ENCODE results near the gene GPR173.

Gene GPR173, protein sequence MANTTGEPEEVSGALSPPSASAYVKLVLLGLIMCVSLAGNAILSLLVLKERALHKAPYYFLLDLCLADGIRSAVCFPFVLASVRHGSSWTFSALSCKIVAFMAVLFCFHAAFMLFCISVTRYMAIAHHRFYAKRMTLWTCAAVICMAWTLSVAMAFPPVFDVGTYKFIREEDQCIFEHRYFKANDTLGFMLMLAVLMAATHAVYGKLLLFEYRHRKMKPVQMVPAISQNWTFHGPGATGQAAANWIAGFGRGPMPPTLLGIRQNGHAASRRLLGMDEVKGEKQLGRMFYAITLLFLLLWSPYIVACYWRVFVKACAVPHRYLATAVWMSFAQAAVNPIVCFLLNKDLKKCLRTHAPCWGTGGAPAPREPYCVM

DNA sequence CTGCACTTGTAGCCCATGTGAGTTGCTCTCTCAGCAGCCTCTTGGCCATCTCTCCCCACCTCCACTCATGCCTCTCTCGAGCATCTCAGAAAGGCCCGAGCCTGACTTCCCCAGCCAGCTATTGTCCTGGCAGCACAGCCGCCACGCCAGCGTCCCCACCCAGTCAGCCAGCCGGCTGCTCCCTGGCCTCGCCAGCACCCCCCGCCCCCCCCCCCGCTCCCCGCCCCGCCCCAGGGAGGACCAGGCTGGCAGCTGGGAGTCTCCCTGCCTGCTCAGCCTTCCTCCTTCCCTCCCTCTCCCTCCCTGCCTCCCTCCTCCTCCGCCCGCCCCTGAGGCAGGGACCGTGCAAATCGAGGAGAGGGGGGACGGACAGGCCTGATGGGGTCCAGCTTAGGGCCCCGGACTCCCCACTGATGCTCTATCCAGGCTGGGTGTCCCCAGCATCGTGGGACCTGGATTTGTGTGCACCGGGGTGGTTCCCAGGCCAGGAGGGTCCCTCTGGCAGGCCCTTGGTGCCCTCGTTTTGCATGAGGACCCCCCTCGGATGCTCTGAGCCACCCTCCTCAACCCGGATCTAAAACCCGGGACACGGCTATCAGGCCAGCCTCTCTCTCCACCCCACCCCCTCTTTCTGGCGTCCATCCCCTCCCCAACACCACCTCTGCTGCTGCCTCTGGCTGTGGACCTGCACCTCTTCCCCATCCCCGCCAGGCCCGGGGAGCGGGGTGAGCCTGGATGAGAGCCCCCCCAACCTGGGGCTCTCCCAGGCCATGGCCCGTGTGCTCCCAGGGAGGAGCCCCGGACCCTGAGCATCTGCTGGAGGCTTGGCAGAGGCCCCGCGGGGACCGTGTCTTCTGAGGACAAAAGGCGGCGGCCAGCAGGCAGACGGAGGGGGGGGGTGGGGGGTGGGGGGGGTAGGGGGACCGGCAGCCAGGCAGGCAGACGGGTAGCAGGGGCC lies at the start of gene GPR173:
TSS of gene GPR173 (plus strand) at position 621 of the 958 bp plus-strand sequence. CDS start 27,833 bp downstream, outside the sequence.
- DNase-seq (ENCODE audit: low read depth) = no peak

DNA sequence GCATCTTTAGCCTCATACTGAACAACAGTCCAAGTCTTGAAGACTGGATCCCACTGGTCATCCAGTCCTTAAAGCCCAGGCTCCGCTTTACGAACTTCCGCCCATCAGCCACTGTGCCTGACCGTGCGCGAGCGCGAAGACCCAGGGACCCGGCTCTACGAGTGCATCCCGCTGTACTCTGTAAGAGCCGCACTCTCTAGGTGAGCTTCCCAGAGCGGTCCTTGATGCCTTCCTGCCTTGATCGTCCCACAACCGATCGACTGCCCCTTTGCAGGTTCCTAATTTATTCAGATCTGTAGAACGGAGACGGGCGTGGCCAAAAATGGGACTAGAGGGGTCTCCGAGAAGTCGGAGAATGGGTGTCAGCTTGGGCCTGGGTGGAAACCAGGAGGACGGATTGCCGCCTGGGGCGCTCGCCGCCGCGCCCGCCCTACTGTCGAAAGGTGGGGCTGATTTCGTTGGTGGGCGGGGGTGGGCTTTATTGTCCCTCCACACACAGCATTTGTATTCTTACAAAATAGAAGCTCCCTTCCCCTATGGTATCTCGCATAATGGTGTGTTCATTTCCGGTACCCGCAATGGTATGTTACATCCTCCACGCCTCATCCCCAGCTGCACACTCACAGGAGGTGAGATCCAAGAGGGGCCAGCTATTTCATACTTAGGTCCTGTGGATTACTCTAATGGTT lies 48.0 kb upstream of the GPR173 start:
- DNase-seq (ENCODE audit: low read depth) = no peak

DNA sequence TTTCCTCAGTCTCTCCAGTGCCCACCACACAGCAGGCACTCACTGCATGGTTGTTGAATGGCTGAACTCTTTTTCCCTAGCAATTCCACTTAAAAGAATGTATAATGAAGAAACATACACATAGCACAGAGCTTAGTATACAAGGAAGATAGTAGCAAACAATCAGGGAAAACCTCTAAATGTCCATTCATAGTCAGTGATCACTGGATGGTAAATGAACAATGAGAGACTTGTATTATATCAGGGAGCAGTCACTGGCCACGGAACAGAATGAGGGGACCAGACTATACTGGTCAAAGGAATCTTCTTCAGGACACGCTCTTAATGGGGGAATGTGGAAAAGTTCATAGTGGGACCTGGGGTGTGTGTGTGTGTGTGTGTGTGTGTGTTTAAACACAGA lies 46.6 kb upstream of the GPR173 start:
- no peak for DNase-seq (ENCODE audit: low read depth)

DNA sequence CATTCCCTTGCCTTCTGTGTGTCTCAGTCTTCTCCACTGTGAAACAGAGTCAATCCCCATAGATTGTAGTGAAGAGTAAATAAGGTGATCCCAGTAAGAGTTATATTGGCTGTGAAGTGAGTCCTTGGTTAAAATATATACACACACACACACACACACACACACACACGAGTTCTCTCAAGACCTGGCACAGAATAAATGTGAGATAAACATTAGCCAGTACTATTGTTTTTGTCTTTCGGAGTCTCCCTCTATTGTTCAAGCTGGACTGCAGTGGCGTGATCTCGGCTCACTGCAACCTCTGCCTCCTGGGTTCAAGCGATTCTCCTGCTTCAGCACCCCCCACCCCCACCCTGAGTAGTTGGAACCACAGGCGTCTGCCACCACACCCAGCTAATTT lies 45.5 kb upstream of the GPR173 start:
- no peak for DNase-seq (ENCODE audit: low read depth)

DNA sequence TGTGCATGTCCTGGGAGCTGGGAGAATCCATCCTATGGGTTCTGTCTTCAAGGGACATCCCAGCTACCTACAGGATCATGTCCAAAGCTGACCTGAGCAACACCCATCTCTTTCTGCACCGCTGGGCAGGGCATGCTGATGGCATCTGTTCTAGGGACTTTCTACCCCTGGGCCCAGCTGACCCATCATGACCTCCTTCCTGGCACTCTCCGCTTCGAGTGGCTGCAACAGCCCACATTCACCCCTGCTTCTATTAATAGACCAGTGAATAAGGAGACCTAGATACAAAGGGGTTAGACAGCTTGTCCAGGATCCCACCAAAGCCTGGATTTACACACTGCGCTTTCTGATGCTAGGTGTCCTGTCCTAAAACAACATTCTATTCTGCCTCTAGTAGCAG lies 44.6 kb upstream of the GPR173 start:
- DNase-seq (ENCODE audit: low read depth) = no peak

DNA sequence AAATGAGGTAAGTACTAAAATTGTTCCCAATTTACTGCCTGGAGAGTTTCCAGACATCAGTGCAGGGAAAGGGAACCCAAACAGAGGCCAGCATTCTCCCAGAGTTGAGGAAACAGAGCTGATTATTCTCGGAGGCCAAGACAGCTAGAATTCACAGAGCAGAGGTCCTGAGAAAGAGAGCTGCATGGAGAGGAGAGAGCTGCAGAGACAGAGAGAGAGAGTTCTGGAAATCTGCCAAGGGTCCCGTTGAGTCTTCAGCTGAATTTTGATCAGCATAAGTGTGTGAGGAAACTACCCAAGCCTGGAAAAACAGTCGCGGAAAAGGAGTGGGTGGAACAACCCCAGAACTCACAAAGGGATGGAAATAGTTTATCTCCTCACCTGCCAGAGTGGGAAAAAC lies 43.8 kb upstream of the GPR173 start:
- DNase-seq (ENCODE audit: low read depth) = no peak

DNA sequence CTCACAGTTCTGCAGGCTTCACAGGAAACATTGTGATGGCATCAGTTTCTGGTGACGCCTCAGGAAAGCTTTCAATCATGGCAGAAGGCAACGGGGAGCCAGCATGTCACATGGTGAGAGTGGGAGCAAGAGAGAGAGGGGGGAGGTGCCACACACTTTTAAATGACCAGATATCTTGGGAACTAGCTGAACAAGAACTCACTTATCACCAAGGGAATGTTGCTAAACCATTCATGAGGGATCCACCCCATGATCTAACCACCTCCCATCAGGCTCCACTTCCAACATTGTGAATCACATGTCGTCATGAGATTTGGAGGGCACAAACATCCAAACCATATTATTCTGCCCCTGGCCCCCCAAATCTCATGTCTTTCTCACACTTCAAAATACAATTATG lies 43.3 kb upstream of the GPR173 start:
- DNase-seq (ENCODE audit: low read depth) = no peak

DNA sequence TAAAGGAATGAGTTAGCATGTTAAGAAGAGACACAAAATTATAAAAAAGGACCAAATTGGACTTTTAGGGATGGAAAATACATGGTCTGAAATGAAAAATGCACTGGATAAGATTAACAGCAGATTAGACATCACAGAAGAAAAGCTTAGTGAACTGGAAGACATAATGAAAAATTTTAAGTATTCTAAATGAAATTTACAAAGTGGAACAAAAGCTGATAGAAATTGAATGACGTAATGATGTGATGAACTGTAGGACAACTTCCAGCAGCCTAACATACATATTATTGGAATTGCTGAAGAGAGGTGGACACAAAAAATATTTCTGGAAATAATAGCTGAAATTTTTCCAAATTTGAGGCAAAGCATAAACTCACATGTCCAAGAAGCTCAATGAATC lies 39.6 kb upstream of the GPR173 start:
- DNase-seq (ENCODE audit: low read depth) = no peak

DNA sequence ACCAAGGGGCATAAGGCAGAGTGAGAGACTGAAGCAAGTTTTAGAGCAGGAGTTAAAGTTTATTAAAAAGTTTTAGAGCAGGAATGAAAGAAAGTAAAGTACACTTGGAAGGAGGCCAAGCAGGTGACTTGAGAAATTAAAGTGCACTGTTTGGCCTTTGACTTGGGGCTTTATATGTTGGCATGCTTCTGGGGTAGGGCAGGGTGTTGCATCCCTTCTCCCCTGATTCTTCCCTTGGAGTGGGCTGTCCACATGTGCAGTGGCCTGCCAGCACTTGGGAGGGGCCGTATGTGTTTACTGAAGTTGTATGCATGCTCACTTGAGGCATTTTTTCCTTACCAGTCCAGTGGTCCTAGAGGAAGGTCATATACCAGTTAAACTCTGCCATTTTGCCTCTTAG lies 35.3 kb upstream of the GPR173 start:
- DNase-seq (ENCODE audit: low read depth) = no peak

DNA sequence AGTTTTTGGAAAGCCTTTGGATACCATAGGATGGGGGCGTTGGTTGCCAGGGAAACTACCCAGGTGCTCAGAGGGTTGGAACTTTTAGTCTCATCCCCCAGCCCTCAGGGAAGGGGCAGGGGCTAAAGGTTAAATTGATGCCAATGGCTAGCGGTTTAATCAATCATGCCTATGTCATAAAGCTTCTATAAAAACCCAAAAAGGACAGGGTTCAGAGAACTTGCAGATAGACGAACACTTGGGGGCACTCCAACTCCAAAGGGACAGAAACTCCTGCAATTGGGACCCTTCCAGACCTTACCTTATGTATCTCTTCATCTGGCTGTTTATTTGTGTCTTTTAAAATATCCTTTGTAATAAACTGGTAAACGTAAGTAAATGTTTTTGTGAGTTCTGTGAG lies 30.0 kb upstream of the GPR173 start:
- no peak for DNase-seq (ENCODE audit: low read depth)

DNA sequence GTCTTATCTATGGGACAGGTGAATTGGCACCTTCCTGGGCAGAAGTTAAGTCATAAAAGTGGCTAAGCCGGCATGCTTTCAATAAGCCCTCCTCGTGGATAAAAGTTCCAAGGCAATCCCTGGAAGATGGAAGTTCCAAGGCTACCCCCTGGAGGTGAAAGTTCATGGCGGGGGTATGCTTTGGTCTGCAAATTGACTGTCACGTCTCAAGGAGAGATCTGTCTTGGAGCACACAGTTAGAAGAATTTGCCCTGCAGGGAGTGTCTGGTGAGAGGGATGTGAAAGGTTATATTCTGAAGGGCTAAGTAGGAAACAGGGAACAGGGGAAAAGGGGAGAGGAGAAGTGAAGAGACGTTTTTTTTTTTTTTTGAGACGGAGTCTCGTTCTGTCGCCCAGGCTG lies 26.2 kb upstream of the GPR173 start:
- no peak for DNase-seq (ENCODE audit: low read depth)

DNA sequence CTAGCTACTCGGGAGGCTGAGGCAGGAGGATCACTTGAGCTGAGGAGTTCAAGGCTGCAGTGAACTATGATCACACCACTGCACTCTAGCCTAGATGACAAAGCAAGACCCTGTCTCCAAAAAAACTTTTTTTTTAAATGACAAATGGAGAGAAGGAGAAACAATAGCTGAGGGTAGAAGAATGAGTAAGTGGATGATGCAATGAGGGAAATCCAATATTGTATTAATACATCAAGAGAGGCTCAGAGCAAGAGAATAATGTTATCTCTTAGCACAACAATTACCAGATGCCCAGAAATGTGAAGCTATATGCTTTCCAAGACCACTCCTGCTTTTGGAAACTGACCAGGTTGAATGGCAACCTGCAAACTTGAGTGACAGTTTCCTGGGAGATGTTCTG lies 19.9 kb upstream of the GPR173 start:
- DNase-seq (ENCODE audit: low read depth) = no peak

DNA sequence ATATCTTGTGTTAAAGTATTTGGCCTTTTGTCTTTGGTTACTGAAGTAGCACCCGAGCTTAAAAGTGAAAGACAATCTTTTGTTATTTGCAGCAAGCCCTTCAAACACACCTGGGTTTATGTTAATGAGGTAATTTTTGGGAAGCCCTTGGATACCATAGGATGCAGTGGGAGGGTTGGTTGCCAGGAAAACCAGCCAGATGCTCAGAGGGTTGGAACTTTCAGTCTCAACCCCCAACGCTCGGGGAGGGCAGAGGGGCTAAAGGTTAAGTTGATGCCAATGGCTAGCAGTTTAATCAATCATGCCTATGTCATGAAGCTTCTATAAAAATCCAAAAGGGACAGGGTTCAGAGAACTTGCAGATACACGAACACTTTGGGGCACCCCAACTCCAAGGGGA lies 17.2 kb upstream of the GPR173 start:
- DNase-seq (ENCODE audit: low read depth) = no peak

DNA sequence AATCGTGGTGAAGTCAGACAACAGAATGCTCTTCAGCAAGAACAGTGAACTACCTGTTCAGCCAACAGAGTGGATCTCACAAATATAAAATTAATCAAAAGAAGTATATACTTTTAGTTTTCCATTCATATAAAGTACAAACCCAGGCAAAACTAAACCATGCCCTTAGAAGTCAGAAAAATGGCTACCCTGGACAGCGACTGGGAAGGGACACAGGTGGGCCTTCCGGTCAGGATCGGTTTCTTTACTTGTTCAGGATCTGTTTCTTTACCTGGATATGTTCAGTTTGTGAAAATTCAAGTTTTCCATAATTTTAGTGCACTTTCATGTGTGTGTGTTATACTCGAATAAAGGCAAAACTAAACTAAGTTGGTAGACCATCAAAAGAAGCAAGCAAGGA lies 12.4 kb upstream of the GPR173 start:
- no peak for DNase-seq (ENCODE audit: low read depth)

DNA sequence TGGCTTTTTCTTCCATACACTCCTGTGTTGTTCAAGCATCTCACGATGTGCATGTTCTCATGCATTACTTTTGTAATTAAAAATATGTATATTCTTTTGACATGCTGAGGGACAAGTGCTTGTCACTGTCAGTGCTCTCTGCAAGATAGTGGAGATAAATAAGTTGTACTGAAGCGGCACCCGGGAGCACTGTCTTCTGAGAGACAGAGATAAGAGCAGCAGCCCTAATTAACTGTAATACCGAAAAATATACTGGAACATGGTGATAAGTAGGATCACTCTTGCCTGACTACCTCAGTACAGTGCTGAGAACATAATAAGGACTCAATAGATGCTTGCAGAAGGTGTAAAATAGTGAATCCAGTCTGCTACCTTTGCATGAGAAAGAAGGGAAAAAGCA lies 9.4 kb upstream of the GPR173 start:
- DNase-seq (ENCODE audit: low read depth) = no peak

DNA sequence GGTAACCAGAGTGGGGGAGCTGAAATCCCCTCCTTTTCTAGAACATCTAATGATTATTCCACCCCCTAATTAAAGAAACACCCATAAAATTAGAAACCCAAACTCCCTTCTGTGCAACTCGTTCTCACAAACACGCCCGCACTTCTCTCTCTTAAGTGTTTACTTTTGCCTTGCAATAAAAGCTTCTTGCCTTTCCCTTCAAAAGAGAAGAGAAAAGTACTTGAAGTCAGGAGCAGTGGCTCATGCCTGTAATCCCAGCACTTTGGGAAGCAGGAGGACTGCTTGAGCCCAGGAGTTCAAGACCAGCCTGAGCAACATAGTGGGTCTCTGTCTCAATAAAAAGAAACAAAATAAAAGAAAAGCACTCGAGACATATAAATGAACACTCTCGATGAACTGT lies 3.6 kb upstream of the GPR173 start:
- DNase-seq (ENCODE audit: low read depth) = no peak

DNA sequence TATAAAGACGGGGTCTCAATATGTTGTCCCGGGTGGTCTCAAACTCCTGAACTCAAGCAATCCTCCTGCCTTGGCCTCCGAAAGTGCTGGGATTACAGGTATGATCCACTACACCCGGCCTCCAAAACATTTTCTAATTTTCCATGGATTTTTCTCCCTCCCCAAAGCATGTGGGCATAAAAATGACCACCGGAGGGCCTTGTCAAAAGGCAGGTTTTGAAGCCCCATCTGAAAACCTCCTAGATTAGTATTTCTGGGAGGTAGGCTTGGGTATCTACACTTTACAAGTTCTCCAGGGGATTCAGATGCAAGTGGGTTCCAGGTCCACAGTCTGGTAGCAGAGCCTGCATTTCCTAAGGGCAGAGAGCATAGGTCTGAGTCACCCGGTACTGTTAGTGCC lies 1.4 kb upstream of the GPR173 start:
- no peak for DNase-seq (ENCODE audit: low read depth)

DNA sequence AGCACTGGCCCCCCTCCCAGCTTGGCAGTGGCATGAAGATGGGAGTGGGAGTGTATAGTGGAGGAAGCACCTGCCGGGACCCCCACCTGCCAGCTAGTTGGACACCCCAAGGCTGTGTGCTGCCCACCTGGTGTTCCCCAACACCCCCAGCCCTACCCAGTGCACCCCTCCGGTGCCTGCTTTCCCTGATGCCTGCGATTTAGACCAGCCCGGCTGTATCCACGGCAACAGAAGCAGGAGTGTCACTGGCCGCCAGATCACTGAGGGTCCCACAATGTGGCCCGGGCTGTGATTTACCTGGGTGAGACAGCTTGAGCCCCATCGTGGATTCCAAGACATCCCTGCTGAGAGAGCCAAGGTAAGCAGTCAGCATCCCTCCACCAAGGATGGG lies 533 bp downstream of the GPR173 start:
- no peak for DNase-seq (ENCODE audit: low read depth)

DNA sequence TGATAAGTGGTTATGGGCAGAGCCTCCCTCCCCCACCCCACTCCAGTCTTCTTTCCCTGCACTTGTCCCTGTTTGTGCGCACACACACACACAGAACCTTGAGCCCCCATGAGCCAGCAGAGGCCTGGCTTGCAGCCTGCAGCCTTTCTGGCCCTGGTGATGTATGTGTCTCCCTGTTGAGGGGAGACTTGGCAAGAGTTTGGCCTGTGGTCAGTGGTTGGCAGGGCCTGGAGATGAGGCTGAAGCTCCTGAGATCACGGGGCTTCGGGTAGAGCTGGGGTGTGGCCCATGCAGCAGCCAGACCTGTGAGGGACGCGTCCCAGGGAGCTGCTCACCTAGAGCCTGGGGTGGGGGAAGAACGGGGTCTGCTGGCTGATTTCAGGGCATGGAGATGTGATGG lies 2.3 kb downstream of the GPR173 start:
- no peak for DNase-seq (ENCODE audit: low read depth)

DNA sequence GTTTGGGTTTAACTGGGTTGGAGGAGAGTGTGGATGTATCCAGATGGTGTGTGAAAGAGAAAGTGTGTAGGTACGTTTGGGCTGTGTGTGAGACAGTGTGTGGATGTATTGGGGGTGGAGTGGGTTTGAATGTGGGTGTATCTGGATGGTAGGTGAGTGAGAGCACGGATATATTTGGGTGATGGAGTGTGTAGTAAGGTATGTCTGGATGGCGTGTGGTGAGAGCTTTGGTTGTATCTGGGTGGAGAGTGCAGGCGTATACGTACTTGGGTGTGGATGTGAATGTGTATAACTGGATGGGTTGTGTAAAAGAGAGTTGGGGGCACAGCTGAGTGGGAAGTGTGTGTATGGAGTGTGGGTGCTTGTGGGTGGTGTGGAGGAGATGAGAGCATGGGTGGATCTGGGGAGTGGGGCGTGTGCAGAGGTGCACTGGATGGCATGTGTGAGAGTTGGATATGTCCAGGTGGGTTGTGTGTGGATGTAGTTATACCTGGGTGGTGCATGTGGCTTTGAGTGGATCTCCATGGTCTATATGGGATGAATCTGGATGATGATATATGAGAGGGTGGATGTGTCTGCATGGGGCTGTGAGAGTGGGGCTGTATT lies 6.8 kb downstream of the GPR173 start:
- DNase-seq (ENCODE audit: low read depth) = no peak

DNA sequence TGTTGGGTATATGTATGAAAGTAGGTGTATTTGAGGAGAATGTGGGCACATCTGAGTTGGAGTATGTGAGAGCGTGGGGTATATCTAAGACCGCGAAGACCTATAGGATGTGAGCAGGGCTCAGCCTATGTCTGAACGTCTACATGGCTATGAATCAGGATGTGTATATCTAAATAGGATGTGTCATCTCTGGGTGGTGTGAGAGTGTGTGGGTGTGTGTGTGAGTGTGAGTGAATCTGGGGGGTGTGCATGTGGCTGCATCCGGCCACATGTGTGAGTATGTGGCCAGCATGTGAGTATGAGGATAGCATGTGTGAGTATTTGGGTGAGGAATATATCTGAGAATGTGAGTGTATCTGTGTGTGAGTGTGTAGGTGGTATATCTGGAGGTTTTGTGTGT lies 7.7 kb downstream of the GPR173 start:
- no peak for DNase-seq (ENCODE audit: low read depth)

DNA sequence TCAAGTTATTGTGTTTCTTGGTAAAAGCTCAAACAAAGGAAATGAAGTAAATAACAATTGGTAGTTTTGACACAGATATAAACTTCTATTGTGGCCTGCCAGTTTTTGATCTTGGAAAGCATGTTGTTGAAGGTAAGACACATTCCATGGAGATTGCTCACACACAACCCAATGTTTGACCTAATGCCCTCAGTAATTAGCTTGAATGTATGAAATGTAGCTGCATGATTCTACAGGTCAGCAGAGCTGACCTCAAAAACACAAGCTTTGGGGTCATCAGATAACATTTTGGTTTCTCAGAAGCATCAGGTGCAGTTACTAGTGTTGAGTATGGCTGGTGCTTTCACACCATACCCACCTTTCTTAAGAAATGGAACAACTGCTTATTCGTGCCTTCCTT lies 16.5 kb downstream of the GPR173 start:
- no peak for DNase-seq (ENCODE audit: low read depth)
